ENCODE measurements around the gene HOXD13.

Gene HOXD13

GRCh38 chr2:176092270-176093144 lies at the start of gene HOXD13:
TSS of gene HOXD13 (plus strand) at chr2:176092721. CDS start at chr2:176092891, 170 bp downstream.
- DNase-seq, result no peak

- DNase-seq, result no peak
Observed at GRCh38 chr2:176056406-176056805, 36.1 kb upstream of the HOXD13 start.

DNA sequence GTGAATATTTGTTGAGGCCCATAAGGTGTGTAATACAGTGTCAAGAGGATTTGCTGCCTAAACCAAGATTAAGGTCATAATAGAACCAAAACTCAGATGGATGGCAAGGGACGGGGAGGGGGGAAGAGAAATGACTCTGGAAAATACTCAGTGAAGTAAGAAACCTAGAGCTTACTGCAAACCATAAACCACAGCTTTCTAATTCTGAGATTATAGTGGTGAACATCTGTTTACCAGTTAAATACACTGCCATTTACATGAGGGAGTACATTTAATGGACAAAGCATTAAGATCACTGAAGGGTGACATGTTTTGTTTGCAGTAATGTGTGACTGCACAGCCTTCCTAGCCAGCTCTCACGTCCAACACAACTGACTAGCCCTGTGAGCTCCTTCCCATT lies 28.6 kb upstream of the HOXD13 start:
- DNase-seq, result no peak

DNA sequence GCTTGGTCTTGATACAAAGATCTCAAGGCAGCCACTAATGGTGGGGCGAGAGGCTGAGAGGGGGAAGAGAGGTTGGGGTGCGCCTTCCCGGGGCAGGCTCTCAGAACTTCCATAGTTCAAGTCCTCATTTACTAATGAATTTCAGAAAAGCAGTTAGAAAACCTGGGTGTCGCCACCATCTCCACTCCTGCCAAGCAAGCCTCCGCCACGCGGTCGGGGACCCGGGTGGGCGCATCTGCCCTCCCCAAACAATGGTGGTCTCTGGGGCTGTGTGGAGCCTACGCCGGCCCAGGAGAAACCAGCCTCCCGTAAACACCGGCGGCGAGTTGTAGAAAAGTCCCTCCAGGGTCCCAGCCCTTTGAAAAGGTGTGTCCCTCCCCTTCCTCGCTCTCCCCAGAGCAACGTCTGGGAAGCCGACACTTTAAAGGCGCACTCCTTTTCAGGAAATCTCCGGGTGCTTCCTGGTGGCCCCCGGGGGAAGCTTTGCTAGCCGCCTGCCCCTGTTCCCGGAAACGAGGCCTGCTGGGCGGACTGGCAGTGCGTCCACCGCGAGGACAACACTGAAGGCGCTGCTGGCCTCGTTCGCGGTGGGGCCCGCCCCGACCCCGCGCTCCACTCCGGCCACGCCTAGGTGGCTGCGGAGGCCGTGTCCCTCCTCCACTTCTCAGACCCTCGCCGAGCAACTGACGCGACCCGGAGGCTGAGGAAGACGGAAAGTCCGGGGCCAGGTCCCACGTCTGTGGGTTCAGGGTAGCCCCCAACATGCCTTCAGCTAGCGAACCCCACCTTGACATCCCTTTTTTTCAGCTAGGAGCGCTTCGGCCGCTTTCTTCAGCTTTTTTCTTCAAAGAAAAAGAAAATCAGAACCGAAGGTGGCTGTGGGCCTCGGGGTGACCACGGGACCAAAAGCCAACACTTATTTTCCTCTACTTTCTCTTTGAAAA lies 25.6 kb upstream of the HOXD13 start:
- DNase-seq, result no peak

GRCh38 chr2:176067589-176068418 lies 24.7 kb upstream of the HOXD13 start:
- DNase-seq, result no peak

GRCh38 chr2:176068419-176068832 lies 24.1 kb upstream of the HOXD13 start:
- no peak for DNase-seq

DNA sequence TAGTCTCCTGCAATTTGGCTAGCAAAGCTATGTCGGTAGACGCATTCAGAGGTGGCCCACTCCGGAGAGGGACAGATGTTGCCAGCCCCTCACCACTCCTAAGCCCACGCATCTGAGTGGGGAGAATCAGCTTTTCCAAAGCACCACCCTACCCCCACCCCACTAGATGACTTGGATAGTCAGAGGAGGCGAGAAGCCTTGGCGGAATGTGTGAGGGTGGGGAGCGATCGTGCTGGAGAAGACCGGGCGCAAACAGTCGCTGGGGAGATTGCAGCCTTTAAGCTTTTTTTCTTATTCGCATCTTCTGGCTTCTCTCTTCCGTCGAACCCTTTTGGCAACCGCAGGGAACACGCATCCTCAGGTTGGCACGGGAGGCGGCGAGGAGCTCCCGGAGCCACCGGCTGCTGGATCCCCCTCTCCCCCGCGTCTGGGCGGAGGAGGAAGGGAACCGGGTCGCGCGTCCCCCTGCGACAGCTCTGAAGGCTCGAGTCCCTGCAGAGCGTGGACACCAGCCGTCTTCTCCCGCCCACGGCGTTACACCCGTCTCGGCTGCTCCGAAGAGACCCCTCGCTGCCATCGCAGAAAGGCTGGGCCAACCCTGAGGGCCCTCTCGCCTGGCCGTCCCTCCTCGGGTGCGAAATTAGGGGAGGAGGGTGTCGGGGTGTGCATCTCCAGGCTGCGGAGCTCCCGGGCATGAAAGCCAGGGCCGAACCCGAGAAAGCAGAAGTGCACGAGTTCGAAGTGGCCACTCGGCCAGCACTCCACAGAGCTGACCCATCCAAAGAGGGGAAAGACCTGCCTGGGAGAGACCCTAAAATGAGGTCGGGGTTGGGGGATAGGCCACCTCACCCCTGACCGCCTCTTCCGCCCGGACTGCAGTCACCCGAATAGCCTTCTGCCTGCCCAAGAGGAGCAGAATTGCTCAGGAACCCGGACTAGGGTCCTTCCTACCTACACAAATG lies 20.9 kb upstream of the HOXD13 start:
- no peak for DNase-seq

- DNase-seq, result no peak
Observed at GRCh38 chr2:176072292-176072669, 20.2 kb upstream of the HOXD13 start.

DNA sequence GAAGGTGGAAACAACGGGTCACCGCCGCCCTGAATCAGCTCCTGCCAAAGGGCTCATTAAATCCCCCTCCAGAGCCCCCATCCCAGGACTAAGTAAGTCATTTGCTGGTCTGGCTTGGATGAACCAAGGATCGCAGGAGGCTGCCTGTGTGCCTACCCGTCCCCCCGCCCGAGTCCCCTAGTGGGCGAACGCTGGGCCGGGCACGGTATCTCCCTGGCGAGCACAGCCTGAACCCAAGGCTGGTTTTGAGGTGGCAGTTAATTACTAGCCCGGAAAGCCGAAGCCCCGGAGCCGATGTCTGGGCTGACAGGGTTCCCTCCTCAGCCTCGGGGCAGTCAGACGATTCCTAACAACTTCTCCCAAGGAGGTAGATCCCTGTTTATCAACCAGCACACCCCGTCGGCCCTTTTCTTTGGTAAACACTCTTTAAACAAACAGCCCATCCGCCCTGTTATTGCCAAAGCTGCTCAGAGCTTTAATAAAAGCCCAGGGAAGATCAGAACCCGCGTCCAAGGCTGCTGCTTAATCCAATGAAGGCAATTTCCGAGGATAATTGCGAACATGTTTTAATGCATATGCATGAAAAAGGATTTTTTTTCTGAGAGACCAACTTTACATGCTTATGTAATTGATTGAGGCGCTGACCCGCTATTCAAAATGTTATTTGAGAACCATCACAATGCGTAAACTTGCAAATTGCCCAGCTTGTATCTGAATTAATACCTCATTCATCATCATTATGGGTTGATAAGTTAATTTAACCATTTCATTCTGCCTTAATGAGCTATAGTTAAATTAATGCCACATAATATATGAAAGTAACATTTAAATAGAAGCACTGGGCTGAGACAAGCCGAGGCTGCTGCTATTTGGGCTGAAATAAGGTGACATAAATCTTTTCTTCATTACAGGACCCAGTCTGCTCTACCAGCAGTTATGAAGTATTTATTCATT lies 19.3 kb upstream of the HOXD13 start:
- DNase-seq, result no peak

- no peak for DNase-seq
Observed at GRCh38 chr2:176074919-176075425, 17.5 kb upstream of the HOXD13 start.

- DNase-seq, result no peak
Observed at GRCh38 chr2:176075481-176075880, 17.0 kb upstream of the HOXD13 start.

DNA sequence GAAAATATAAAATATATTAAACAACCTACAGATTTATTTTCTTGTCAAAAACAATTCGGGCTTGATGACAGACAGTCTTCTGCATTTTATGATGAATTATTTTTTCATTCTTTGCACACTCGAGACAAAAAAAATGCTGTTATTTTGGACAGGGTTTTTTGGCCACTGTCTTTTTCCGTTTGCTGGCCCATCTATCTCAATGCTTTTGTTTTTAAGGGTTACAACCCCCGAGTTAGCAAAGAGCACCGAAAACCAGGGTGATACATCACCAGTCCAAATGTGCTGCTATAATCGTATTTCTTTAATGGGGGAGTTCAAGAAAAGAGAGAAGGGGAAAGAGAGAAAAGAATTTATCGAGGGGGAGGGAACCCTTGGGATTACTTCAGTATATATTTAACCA lies 16.5 kb upstream of the HOXD13 start:
- no peak for DNase-seq

DNA sequence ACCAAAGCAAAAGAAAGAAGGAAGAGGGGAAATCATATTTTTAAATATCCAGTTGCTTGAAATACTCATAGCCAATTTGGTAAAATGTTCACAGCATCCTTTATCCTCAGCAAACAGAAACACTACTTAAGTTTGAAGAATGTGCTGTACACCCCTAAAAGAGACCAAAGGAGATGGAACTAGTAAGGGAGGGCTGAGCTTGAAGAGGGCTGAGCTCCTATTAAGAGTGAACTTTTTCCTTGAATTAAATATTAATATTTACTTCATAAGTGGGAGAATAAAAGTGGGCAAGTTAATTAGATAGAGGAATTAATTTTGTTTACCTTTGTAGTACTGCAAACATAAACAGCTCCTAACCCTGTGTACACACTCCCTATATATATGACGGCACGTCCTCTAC lies 15.7 kb upstream of the HOXD13 start:
- no peak for DNase-seq

DNA sequence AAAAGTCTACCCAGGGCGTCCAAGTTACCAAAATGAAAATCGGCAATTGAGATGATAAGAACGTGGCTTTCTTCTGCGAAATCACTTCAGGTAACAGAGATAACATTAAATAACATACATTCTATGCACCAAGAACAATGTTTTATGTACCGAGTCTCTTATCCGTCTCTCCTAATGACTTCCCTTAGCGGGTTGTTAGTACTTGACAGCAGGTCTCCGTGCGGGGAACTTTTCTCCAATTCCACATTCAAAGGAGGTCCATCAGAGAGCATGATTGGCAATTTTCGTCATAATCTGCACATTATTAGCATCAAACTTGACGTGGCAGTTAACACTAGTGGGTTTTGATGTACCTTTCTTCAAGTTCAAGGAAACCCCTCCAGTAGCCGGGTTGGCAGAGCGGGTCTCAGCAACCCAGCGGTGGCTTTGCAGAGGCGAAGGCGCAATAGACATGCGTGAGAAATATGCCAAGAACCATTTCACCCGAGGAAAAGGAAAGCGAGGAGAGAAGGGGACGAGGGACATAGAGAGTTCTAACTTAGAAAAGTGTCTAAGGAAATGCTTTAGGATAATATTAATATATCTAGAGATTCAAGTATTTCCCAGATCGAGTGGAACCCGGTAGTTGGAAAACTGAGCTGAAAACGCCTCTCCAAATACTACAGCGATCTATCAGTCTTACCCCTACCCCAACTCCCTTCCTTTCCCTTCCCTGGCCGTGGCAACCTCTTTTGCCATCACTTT lies 13.8 kb upstream of the HOXD13 start:
- no peak for DNase-seq

DNA sequence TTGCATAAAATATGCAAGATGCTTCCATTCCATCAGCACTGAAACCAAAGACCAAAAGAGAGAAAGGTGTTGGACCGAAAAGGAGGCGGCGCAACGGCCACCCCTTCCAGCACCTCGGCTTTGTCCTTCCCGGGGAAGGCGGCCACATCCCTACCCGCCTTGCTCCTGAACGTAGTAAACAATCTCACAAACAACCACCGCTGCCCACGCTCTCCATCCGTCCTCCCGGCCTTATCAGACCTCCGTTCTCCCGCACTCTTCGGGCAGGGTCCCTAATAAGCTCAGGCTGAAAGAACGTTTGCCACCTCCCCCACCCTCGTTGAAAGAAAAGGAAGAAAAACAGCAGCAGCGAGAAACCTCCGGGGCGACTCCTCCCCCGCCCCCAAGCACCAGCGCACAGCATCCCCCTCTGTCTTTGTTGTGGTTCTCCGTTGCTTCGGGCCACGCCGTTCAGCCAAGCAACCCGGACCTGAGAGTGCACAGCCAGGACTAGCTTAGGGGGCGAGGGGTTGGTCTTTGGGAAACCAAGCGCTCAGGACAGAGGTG lies 13.2 kb upstream of the HOXD13 start:
- no peak for DNase-seq

DNA sequence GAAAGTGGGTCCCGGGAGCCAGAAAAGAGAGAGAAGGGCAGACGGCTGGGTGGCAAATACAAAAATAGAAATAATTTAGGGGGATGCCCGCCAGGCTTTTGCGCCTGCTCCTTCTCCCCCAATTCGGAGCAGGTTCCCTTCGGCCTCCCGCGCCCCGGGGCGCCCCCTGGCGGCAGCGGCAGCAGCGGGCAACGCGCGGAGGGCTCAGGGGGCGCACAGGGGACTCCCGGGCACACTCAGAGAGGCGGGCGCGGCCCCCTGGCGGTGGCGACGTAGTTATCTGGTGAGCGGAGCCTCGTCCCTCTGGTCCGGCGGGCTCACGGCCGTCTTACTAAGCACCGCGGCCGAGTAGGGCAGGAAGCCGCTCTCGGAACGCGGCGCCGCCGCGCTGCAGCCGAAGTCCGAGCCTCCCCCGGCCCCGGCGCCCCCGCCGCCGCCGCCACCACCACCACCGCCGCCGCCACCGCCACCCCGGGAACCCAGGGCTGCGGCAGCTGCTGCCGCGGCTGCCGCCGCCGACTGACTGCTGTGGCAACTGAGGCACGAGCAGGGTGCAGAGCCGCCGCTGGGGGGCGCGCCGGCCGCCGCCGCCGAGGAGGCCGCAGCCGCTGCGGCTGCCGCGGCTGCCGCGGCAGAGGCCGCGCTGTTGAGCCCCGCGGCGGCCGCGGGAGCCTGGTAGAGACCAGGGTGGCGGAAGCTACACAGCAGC lies 12.5 kb upstream of the HOXD13 start:
- no peak for DNase-seq

- no peak for DNase-seq
Observed at GRCh38 chr2:176080540-176081375, 11.8 kb upstream of the HOXD13 start.
